ENCODE measurements around the gene GLB1L3.

The GLB1L3 gene

GRCh38 chr11:134363161-134363560 is 87.0 kb downstream of the GLB1L3 start:
- DNase-seq (ENCODE audit: low spot score): no peak

- no peak for DNase-seq (ENCODE audit: low spot score)
Measured at GRCh38 chr11:134363592-134363991, 87.4 kb downstream of the GLB1L3 start.

GRCh38 chr11:134364261-134364660 is 88.1 kb downstream of the GLB1L3 start:
- no peak for DNase-seq (ENCODE audit: low spot score)

- no peak for DNase-seq (ENCODE audit: low spot score)
Measured at GRCh38 chr11:134365011-134365925, 89.1 kb downstream of the GLB1L3 start.

GRCh38 chr11:134366254-134366653 is 90.1 kb downstream of the GLB1L3 start:
- no peak for DNase-seq (ENCODE audit: low spot score)

GRCh38 chr11:134367781-134368180 is 91.6 kb downstream of the GLB1L3 start:
- no peak for DNase-seq (ENCODE audit: low spot score)
